Measurements from ENCODE around the gene AVPI1.

Gene AVPI1

GRCh38 chr10:97686962-97687784, at the start of gene AVPI1:
Gene AVPI1 (minus strand): TSS chr10:97687241. CDS start chr10:97679905, 7,336 bp downstream.
- peak; percentile 97 for DNase-seq

GRCh38 chr10:97736403-97736901, 49.4 kb upstream of the AVPI1 start:
- DNase-seq, result no peak

GRCh38 chr10:97734021-97734420, 47.0 kb upstream of the AVPI1 start:
- DNase-seq, result no peak

- DNase-seq, result no peak
Observed at GRCh38 chr10:97733256-97733655, 46.2 kb upstream of the AVPI1 start.

- no peak for DNase-seq
Observed at GRCh38 chr10:97732052-97732359, 45.0 kb upstream of the AVPI1 start.

GRCh38 chr10:97731346-97732051, 44.5 kb upstream of the AVPI1 start:
- peak; percentile 47 for DNase-seq

GRCh38 chr10:97729014-97729413, 42.0 kb upstream of the AVPI1 start:
- DNase-seq, result no peak

GRCh38 chr10:97726636-97727178, 39.7 kb upstream of the AVPI1 start:
- DNase-seq, result no peak

GRCh38 chr10:97724341-97724941, 37.4 kb upstream of the AVPI1 start:
- DNase-seq, result no peak

- no peak for DNase-seq
Observed at GRCh38 chr10:97723001-97723400, 36.0 kb upstream of the AVPI1 start.

GRCh38 chr10:97721871-97722780, 35.1 kb upstream of the AVPI1 start:
- no peak for DNase-seq

GRCh38 chr10:97719602-97720001, 32.6 kb upstream of the AVPI1 start:
- no peak for DNase-seq

GRCh38 chr10:97718659-97719142, 31.7 kb upstream of the AVPI1 start:
- DNase-seq, result no peak

- DNase-seq, result no peak
Observed at GRCh38 chr10:97718178-97718577, 31.1 kb upstream of the AVPI1 start.

- no peak for DNase-seq
Observed at GRCh38 chr10:97717627-97718026, 30.6 kb upstream of the AVPI1 start.

GRCh38 chr10:97715259-97715874, 28.3 kb upstream of the AVPI1 start:
- DNase-seq, result no peak

GRCh38 chr10:97714401-97715258, 27.6 kb upstream of the AVPI1 start:
- peak; percentile 44 for DNase-seq

GRCh38 chr10:97713826-97714400, 26.9 kb upstream of the AVPI1 start:
- peak; percentile 59 for DNase-seq

GRCh38 chr10:97713339-97713825, 26.3 kb upstream of the AVPI1 start, which contains the start of gene MARVELD1:
Gene MARVELD1 (plus strand): TSS chr10:97713730. CDS start chr10:97713877, 147 bp downstream.
- no peak for DNase-seq

Data from CD4-positive, alpha-beta T cell treated with Interleukin-15 for 1 hour (primary cell).